ENCODE data around the gene LPP. TPM values are rescaled to one million over a fixed set of nuclear protein-coding genes. Genes with fewer than 3 reads are reported as not detected.
A peak's percentile ranks its signal among the peaks of the same experiment; 100 is the strongest.
"Not testable (repeated sequence)": the region's sequence is repeated elsewhere in the genome, so short reads cannot be mapped to it uniquely, and the experiment has no call there.

Gene LPP
- total and polyA plus RNA-seq, 8 donors = 4.9 to 84.4 (median 45.9) TPM

DNA sequence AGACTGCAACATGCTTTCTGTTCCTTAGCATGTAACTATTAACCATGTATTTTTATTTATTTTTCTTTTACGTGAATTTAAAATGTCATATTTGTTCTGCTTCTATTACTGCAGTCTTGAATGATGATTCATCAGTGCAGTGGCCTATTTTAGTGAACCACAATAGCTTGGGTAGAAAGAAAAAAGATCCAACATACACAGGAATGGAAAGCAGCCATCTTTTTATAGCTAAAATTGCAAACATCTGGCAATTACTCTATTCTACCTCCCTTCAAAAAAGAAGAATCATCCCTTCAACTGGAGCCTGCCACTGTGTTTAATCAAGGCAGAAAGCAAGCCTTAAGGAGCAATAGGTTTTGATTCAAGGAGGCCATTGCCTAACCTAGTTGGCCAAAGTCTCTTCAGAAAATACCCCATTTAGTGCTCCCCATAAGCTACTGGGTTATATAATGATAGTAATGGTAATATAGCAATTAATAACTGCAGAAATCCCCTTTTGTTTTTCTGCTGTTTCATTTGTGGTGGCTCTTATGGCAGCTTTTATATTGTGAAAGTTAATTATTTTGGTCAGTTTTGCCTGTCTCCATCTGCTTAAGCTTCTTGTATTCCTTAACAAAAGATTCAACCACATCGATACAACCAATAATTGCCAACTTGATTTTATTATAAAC, 267.3 kb downstream of the LPP start:
- H3K27me3 ChIP-seq = no peaks in the 10 kb centered on the region
- no peaks in the 10 kb centered on the region for H3K9me3 ChIP-seq
- FAIRE-seq (no peak), DNase-seq (no peak), ATAC-seq (peak; percentile 70 to 82 (median 76))
- WGBS, 2 donors = 29 to 31% methylated on average over 2 of the region's 2 CpGs
- TF ChIP-seq, protein P1, sequence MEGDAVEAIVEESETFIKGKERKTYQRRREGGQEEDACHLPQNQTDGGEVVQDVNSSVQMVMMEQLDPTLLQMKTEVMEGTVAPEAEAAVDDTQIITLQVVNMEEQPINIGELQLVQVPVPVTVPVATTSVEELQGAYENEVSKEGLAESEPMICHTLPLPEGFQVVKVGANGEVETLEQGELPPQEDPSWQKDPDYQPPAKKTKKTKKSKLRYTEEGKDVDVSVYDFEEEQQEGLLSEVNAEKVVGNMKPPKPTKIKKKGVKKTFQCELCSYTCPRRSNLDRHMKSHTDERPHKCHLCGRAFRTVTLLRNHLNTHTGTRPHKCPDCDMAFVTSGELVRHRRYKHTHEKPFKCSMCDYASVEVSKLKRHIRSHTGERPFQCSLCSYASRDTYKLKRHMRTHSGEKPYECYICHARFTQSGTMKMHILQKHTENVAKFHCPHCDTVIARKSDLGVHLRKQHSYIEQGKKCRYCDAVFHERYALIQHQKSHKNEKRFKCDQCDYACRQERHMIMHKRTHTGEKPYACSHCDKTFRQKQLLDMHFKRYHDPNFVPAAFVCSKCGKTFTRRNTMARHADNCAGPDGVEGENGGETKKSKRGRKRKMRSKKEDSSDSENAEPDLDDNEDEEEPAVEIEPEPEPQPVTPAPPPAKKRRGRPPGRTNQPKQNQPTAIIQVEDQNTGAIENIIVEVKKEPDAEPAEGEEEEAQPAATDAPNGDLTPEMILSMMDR (IDR thresholded peaks at IDR 0.05) = no peak
- intact Hi-C loops (cut with DNase I) = no loop called here
- peak overlapping the region in 3 of 4 donors; percentile 1 to 57 (median 37) for H3K27ac ChIP-seq
- no peaks in the 10 kb centered on the region for H3K36me3 ChIP-seq
- peaks cover 8 to 17% (median 12%) of the 10 kb centered on the region in 3 donors for H3K4me1 ChIP-seq
- H3K4me3 ChIP-seq = no peak overlapping the region

DNA sequence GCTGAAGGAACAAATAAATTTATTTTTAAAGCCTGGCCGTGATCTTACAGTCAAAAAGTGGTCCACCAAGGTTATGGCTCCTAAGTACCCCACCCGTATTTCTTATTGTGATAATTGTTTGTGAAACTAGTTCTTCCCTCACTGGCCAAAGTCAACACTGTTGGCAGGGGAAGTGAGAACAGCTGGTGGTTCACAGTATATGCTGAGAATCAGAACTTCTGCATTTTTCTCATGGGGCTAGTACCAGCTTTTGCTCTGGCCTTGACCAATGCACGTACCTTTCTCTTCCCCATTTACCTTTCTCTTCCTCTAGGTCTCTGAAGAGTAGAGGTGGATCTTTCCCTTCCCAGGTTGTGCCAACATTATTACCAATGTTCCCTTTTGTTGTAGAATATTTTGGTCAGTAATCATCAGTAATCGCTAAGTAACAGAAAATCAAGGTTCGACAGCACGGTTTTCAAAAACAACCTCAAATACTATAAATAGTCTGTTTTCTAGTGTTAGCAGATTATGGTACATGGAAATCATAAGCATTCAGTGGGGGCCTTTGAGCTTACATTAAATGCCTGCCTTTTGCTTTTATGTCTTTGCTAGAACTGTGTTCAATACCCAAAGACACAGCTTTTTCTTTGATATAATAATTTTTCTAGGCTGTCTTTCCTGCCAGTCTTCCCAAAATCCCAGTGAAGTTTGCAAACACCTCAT, 268.0 kb downstream of the LPP start:
- peak; percentile 82 to 97 (median 96) for ATAC-seq
- peak overlapping the region in 3 of 4 donors; percentile 1 to 57 (median 37) for H3K27ac ChIP-seq

DNA sequence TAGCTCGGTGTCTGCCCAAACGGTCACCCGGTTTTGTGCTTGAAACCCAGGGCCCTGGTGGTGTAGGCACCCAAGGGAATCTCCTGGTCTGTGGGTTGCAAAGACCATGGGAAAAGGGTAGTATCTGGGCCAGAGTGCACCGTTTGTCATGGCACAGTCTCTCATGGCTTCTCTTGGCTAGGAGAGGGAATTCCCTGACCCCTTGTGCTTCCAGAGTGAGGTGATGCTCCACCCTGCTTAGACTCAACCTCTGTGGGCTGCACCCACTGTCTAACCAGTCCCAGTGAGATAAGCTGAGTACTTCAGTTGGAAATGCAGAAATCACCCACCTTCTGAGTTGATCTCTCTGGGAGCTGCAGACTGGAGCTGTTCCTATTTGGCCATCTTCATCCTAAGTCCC, 274.0 kb downstream of the LPP start:
- H3K4me3 ChIP-seq; H3K36me3 ChIP-seq; intact Hi-C loops (cut with DNase I); H3K27me3 ChIP-seq; FAIRE-seq; DNase-seq; ATAC-seq; H3K9me3 ChIP-seq; H3K27ac ChIP-seq; H3K4me1 ChIP-seq: not testable (repeated sequence)
- WGBS, 2 donors = 94% methylated on average over 4 of the region's 4 CpGs

More for the DNA sequence above, 268.0 kb downstream of the LPP start:
- peaks cover 8 to 17% (median 12%) of the 10 kb centered on the region in 3 donors for H3K4me1 ChIP-seq
- TF ChIP-seq, protein P1 (IDR thresholded peaks at IDR 0.05) = no peak
- no peaks in the 10 kb centered on the region for H3K27me3 ChIP-seq
- no peaks in the 10 kb centered on the region for H3K36me3 ChIP-seq
- intact Hi-C loops (cut with DNase I) = no loop called here
- DNase-seq (peak in 4 of 6 donors; percentile 21 to 75 (median 34)), FAIRE-seq (no peak)
- no peak overlapping the region for H3K4me3 ChIP-seq
- 36 to 37% methylated on average over 6 of the region's 6 CpGs for WGBS, 2 donors
- H3K9me3 ChIP-seq = no peaks in the 10 kb centered on the region

DNA sequence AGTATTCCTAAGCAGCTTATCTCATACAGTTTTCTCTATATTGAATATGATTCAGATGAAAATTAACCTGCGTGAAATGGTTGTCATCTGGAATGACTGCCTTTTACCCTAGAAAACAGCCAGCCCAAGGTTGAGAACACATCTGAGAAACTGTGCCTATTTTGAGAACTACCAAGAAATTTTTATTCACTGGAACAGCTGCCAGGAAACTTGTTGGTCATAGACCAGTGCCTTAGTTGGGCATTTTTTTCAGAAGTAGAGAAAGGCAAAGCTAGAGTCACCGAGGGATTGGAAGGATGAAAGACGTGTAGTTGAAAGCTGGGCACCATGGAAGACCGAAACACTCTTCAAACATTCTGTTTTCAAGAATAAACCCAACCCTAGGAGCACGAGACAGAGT, 277.1 kb downstream of the LPP start:
- Histone ChIP-seq H3K27me3 (no peaks in the 10 kb centered on the region), H3K27ac (no peak overlapping the region), H3K9me3 (no peaks in the 10 kb centered on the region), H3K4me3 (no peak overlapping the region), H3K36me3 (peaks cover 0 to 3% (median 0%) of the 10 kb centered on the region in 3 donors), H3K4me1 (peaks cover 8 to 15% (median 15%) of the 10 kb centered on the region in 3 donors)
- FAIRE-seq (no peak), ATAC-seq (no peak), DNase-seq (no peak)
- TF ChIP-seq, protein P1 (IDR thresholded peaks at IDR 0.05) = no peak
- intact Hi-C loops (cut with DNase I) = no loop called here
- 96 to 98% methylated on average over 5 of the region's 5 CpGs for WGBS, 2 donors

DNA sequence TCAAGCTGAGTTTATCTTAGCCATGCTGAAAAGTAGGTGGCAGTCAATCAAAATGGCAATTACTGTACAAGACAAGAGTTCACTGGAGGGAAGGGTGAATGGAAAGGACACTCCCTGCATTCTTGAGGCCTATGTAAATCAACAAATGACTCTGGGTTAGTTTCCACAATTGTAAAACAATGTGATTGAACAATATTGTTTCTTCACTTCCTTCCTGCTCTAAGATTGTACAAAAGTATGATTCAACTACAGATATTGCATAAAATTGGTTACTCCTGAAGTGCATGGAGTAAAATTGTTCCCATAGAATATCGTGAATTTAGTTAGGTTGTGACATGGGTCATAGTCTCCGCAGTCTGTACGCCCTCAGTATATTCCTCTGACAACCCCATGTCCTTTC, 277.6 kb downstream of the LPP start:
- Histone ChIP-seq H3K27ac (no peak overlapping the region), H3K4me1 (peaks cover 8 to 17% (median 15%) of the 10 kb centered on the region in 3 donors), H3K4me3 (no peak overlapping the region), H3K27me3 (no peaks in the 10 kb centered on the region), H3K9me3 (no peaks in the 10 kb centered on the region), H3K36me3 (peaks cover 0 to 3% (median 0%) of the 10 kb centered on the region in 3 donors)
- TF ChIP-seq, protein P1 (IDR thresholded peaks at IDR 0.05) = no peak
- peak; percentile 59 for FAIRE-seq
- peak in 2 of 4 donors; percentile 39 to 45 for ATAC-seq
- intact Hi-C loops (cut with DNase I) = no loop called here
- DNase-seq = no peak
- 94 to 97% methylated on average over 3 of the region's 3 CpGs for WGBS, 2 donors
